Adrenal gland (tissue), 12 donors: ENCODE measurements around the gene ARL4A. TPM values are rescaled to one million over a fixed set of nuclear protein-coding genes. Genes with fewer than 3 reads are reported as not detected.
"Not testable (repeated sequence)": the region's sequence is repeated elsewhere in the genome, so short reads cannot be mapped to it uniquely, and the experiment has no call there.

Experiments used
- DNase-seq, 7 donors: peaks; one replicate each; pipeline ENCODE4 v3.0.0-alpha.2; 2019 to 2020
- H3K27ac ChIP-seq, 5 donors: fragments of 200-600 bp; sonication (generic) in 4 of 5; 1 replicate in 3 of 5; 2 replicates in 2 of 5; pipeline versions ENCODE4 v1.5.1 to v1.8.0; 2016 to 2020; ENCODE audit warnings: mild to moderate bottlenecking in 1 of 5
- H3K27me3 ChIP-seq: fragments of 200-600 bp; 2 replicates; pipeline ENCODE4 v1.8.0; 2021
- H3K36me3 ChIP-seq, 2 donors: fragments of 200-600 bp; replicated peaks in 1 of 2; 1 replicate in 1 of 2; 2 replicates in 1 of 2; pipeline versions ENCODE4 v1.5.1 to v1.8.0; 2018 to 2022
- H3K4me1 ChIP-seq, 2 donors: fragments of 200-600 bp; replicated peaks in 1 of 2; 1 replicate in 1 of 2; 2 replicates in 1 of 2; pipeline versions ENCODE4 v1.5.1 to v1.8.0; 2018 to 2021
- H3K4me3 ChIP-seq, 4 donors: fragments of 200-600 bp; sonication (generic) in 3 of 4; one replicate each; pipeline ENCODE4 v1.5.1; 2016 to 2018
- H3K9me3 ChIP-seq, 3 donors: fragments of 200-600 bp; sonication (generic) in 1 of 3; replicated peaks in 1 of 3; 1 replicate in 2 of 3; 2 replicates in 1 of 3; pipeline versions ENCODE4 v1.5.1 to v1.8.0; 2016 to 2021
- CTCF ChIP-seq, 6 experiments: fragments of 450-650 bp in 4 of 6; fragments of 200-600 bp in 2 of 6; sonication (generic) in 1 of 6; IDR thresholded peaks; 1 replicate in 5 of 6; 2 replicates in 1 of 6; pipeline versions ENCODE4 v1.5.1 to v1.8.0; 2016 to 2021; ENCODE audit warnings: antibody characterized with exemption in 6 of 6, mild to moderate bottlenecking in 2 of 6, moderate library complexity in 1 of 6
- POLR2A ChIP-seq, 2 donors: fragments of 450-650 bp; IDR thresholded peaks; one replicate each; pipeline ENCODE4 v1.6.1; 2017; ENCODE audit warnings: antibody characterized with exemption in 2 of 2, mild to moderate bottlenecking in 2 of 2, moderate library complexity in 1 of 2
- WGBS, 4 donors: extraction: QIAGEN DNeasy Blood & Tissue Kit in 2 of 4; methylation state at CpG; one replicate each; pipeline versions ENCODE4 v1.1.5 to v1.1.7; 2013 to 2017; 5-methylcytosine and 5-hydroxymethylcytosine counted together
- intact Hi-C, 2 donors: fragments of 100-400 bp; cut with DNase I; formaldehyde crosslinking; loops; one replicate each; pipeline versions ENCODE4 v1.14.1 to v1.15.0; 2022 to 2023
- polyA plus RNA-seq, 3 donors: library from polyadenylated mRNA; stranded (reverse); fragments of 200-250 nt in 2 of 3; fragments of 350-450 nt in 1 of 3; fragmentation: Illumina TruSeq in 1 of 3; extraction: RNeasy Lipid Tissue Mini Kit (QIAGEN cat#74804) in 1 of 3; gene quantifications; one replicate each; pipeline ENCODE4 v1.2.3, GENCODE V29; 2013 to 2014
- total RNA-seq, 9 donors: library from RNA; depleted of rRNA in 4 of 9; stranded (reverse); fragments of >200 nt in 4 of 9; fragments of 120-200 nt in 1 of 9; fragmentation: NEBNext Ultra II Directional in 1 of 9; extraction: Animal tissue kit (Norgen Biotek cat#: 25700) in 1 of 9; gene quantifications; one replicate each; pipeline versions ENCODE4 v1.1.0 to v1.2.4, GENCODE V29; 2013 to 2023
- donor health status: healthy with polysubstance abuse.
- donor health status: Bipolar disorder and iron deficiency.
- donor health status: DM: yes; HTN: yes; CAD: no.
- donor health status: DM: no; HTN: no; CAD: no.
- donor health status: DM: no; HTN: no; CAD: no.
- donor health status: DM: yes; HTN: yes; CAD: no.

Gene ARL4A
- total and polyA plus RNA-seq, 12 donors = 7.7 to 27.8 (median 10.1) TPM

GRCh38 chr7:12670743-12671520 lies 16.5 kb upstream of the ARL4A start:
- Histone ChIP-seq H3K4me3 (no peak overlapping the region), H3K9me3 (no peaks in the 10 kb centered on the region), H3K27me3 (no peaks in the 10 kb centered on the region), H3K4me1 (peaks cover 0 to 3% of the 10 kb centered on the region in 2 donors), H3K27ac (no peak overlapping the region), H3K36me3 (no peaks in the 10 kb centered on the region)
- DNase-seq = no peak
- intact Hi-C loops = no loop called here
- 62 to 79% (median 71%) methylated on average over 6 of the region's 6 CpGs for WGBS, 4 donors
- TF ChIP-seq CTCF (IDR thresholded peaks at IDR 0.05) = no peak
- TF ChIP-seq POLR2A (IDR thresholded peaks at IDR 0.05) = no peak

- intact Hi-C loops, H3K4me1 ChIP-seq: not testable (repeated sequence)
- WGBS, 4 donors = 78 to 86% (median 83%) methylated on average over 5 to 7 of the region's 7 CpGs
Observed at GRCh38 chr7:12673436-12673835, 14.0 kb upstream of the ARL4A start.

GRCh38 chr7:12674053-12674452 lies 13.4 kb upstream of the ARL4A start:
- 85 to 91% (median 89%) methylated on average over 2 of the region's 2 CpGs for WGBS, 4 donors
- Histone ChIP-seq H3K4me1 (peaks cover 0 to 3% of the 10 kb centered on the region in 2 donors), H3K27me3 (no peaks in the 10 kb centered on the region), H3K27ac (no peak overlapping the region), H3K36me3 (no peaks in the 10 kb centered on the region), H3K4me3 (no peak overlapping the region), H3K9me3 (no peaks in the 10 kb centered on the region)
- intact Hi-C loops = no loop called here
- no peak for TF ChIP-seq CTCF (IDR thresholded peaks at IDR 0.05)
- no peak for TF ChIP-seq POLR2A (IDR thresholded peaks at IDR 0.05)
- DNase-seq = no peak

More at GRCh38 chr7:12673436-12673835, 14.0 kb upstream of the ARL4A start:
- H3K27me3 ChIP-seq, H3K36me3 ChIP-seq, H3K4me3 ChIP-seq, DNase-seq, H3K9me3 ChIP-seq, H3K27ac ChIP-seq: not testable (repeated sequence)

- Histone ChIP-seq H3K27me3 (no peaks in the 10 kb centered on the region), H3K4me1 (peaks cover 0 to 3% of the 10 kb centered on the region in 2 donors), H3K36me3 (no peaks in the 10 kb centered on the region), H3K27ac (no peak overlapping the region), H3K9me3 (no peaks in the 10 kb centered on the region), H3K4me3 (peak overlapping the region in 1 of 4 donors; percentile 2)
- peak; percentile 44 to 78 (median 70) for DNase-seq
- peak; percentile 36 to 66 (median 58) for TF ChIP-seq CTCF (IDR thresholded peaks at IDR 0.05)
- no peak for TF ChIP-seq POLR2A (IDR thresholded peaks at IDR 0.05)
- 26 to 44% (median 43%) methylated on average over 4 of the region's 4 CpGs for WGBS, 4 donors
- intact Hi-C loops = no loop called here
Observed at GRCh38 chr7:12674861-12675260, 12.6 kb upstream of the ARL4A start.
